H9 (cell line): Measurements from ENCODE around the gene TGOLN2. TPM values are rescaled to one million over a fixed set of nuclear protein-coding genes. Genes with fewer than 3 reads are reported as not detected.

ENCODE experiments used
- DNase-seq: peaks from one replicate; pipeline ENCODE4 v3.0.0-alpha.2; 2017
- H2AFZ ChIP-seq: one replicate; pipeline ENCODE4 v1.6.1; 2013; ENCODE audit warnings: mild to moderate bottlenecking, low read length, control low read depth, moderate library complexity
- H2AK5ac ChIP-seq: 2 replicates; pipeline ENCODE4 v1.6.1; 2013; ENCODE audit warnings: low read length, control low read depth, mixed read lengths; ENCODE audit not compliant: insufficient read length
- H2BK120ac ChIP-seq: one replicate; pipeline ENCODE4 v1.6.1; 2013; ENCODE audit warnings: low read depth, mild to moderate bottlenecking, low read length, control low read depth, inconsistent platforms; ENCODE audit not compliant: poor library complexity, severe bottlenecking
- H2BK12ac ChIP-seq: 2 replicates; pipeline ENCODE4 v1.6.1; 2013; ENCODE audit warnings: low read length, control low read depth, mixed read lengths, low read depth; ENCODE audit not compliant: insufficient read length
- H2BK15ac ChIP-seq: 2 replicates; pipeline ENCODE4 v1.6.1; 2013; ENCODE audit warnings: low read depth, low read length, control low read depth
- H2BK20ac ChIP-seq: one replicate; pipeline ENCODE4 v1.6.1; 2013; ENCODE audit warnings: low read depth, mild to moderate bottlenecking, low read length, control low read depth, inconsistent platforms; ENCODE audit not compliant: poor library complexity, severe bottlenecking
- H2BK5ac ChIP-seq: 2 replicates; pipeline ENCODE4 v1.6.1; 2013; ENCODE audit warnings: low read length, control low read depth, mixed read lengths; ENCODE audit not compliant: insufficient read length
- H3K14ac ChIP-seq: 2 replicates; pipeline ENCODE4 v1.6.1; 2013; ENCODE audit warnings: low read length, control low read depth; ENCODE audit not compliant: insufficient read depth
- H3K18ac ChIP-seq: 2 replicates; pipeline ENCODE4 v1.6.1; 2013; ENCODE audit warnings: low read depth, mild to moderate bottlenecking, mixed read lengths, low read length, control low read depth; ENCODE audit not compliant: insufficient read length
- H3K23ac ChIP-seq: 2 replicates; pipeline ENCODE4 v1.6.1; 2013; ENCODE audit warnings: low read length, control low read depth, mixed read lengths, low read depth; ENCODE audit not compliant: insufficient read length
- H3K23me2 ChIP-seq: 2 replicates; pipeline ENCODE4 v1.6.1; 2013; ENCODE audit warnings: low read depth, mild to moderate bottlenecking, mixed read lengths, low read length, control low read depth; ENCODE audit not compliant: insufficient read length, poor library complexity, severe bottlenecking
- H3K27ac ChIP-seq: 2 replicates; pipeline ENCODE4 v1.5.1; 2013; ENCODE audit warnings: low read length, control low read depth, mixed read lengths, low read depth; ENCODE audit not compliant: insufficient read length
- H3K27me3 ChIP-seq: 2 replicates; pipeline ENCODE4 v1.6.1; 2013; ENCODE audit warnings: low read length, control low read depth, inconsistent platforms; ENCODE audit not compliant: insufficient read depth
- H3K4ac ChIP-seq: 2 replicates; pipeline ENCODE4 v1.6.1; 2013; ENCODE audit warnings: low read depth, mild to moderate bottlenecking, control low read depth, inconsistent platforms, low read length, moderate library complexity
- H3K4me1 ChIP-seq: 2 replicates; pipeline ENCODE4 v1.6.1; 2013; ENCODE audit warnings: low read length, control low read depth, inconsistent platforms; ENCODE audit not compliant: insufficient read depth
- H3K4me2 ChIP-seq: 2 replicates; pipeline ENCODE4 v1.6.1; 2013; ENCODE audit warnings: low read length, control low read depth, mixed read lengths; ENCODE audit not compliant: insufficient read length, insufficient read depth
- H3K56ac ChIP-seq: 2 replicates; pipeline ENCODE4 v1.6.1; 2013; ENCODE audit warnings: low read depth, mild to moderate bottlenecking, mixed read lengths, low read length, control low read depth; ENCODE audit not compliant: insufficient read length
- H3K79me1 ChIP-seq: 2 replicates; pipeline ENCODE4 v1.6.1; 2013; ENCODE audit warnings: low read depth, mild to moderate bottlenecking, moderate library complexity, low read length, control low read depth, inconsistent platforms; ENCODE audit not compliant: insufficient read depth, poor library complexity, severe bottlenecking
- H3K79me2 ChIP-seq: 2 replicates; pipeline ENCODE4 v1.6.1; 2013; ENCODE audit warnings: low read length, control low read depth, inconsistent platforms; ENCODE audit not compliant: insufficient read depth
- H3K9ac ChIP-seq: 2 replicates; pipeline ENCODE4 v1.6.1; 2013; ENCODE audit warnings: low read length, control low read depth, mixed read lengths; ENCODE audit not compliant: insufficient read length; ENCODE audit errors: extremely low read depth
- H3K9me3 ChIP-seq: one replicate; pipeline ENCODE4 v1.6.1; 2013; ENCODE audit warnings: low read depth, low read length, inconsistent platforms; ENCODE audit not compliant: control insufficient read depth
- H3T11ph ChIP-seq: one replicate; pipeline ENCODE4 v1.6.1; 2013; ENCODE audit warnings: mild to moderate bottlenecking, low read length, control low read depth, inconsistent platforms
- H4K20me1 ChIP-seq: one replicate; pipeline ENCODE4 v1.6.1; 2013; ENCODE audit not compliant: control insufficient read depth, insufficient read length, insufficient read depth
- H4K5ac ChIP-seq: 2 replicates; pipeline ENCODE4 v1.6.1; 2013; ENCODE audit warnings: low read depth, mild to moderate bottlenecking, mixed read lengths, low read length, control low read depth; ENCODE audit not compliant: insufficient read length
- H4K8ac ChIP-seq: replicated peaks from 2 replicates; pipeline ENCODE4 v1.6.1; 2013; ENCODE audit warnings: low read length, control low read depth, mixed read lengths, low read depth; ENCODE audit not compliant: insufficient read length
- H4K91ac ChIP-seq: 2 replicates; pipeline ENCODE4 v1.6.1; 2013; ENCODE audit warnings: low read depth, mild to moderate bottlenecking, moderate library complexity, mixed read lengths, low read length, control low read depth; ENCODE audit not compliant: insufficient read length
- H3K27ac Mint-ChIP-seq, 3 experiments: 2 replicates in 2 of 3; 3 replicates in 1 of 3; pipeline ENCODE4 v1.8.0; 2020 to 2021; ENCODE audit warnings: mixed read lengths in 3 of 3, mild to moderate bottlenecking in 1 of 3, moderate library complexity in 1 of 3
- H3K27me3 Mint-ChIP-seq: 2 replicates; pipeline ENCODE4 v1.8.0; 2021; ENCODE audit warnings: low read depth, mild to moderate bottlenecking, moderate library complexity, mixed read lengths
- H3K36me3 Mint-ChIP-seq, 3 experiments: 2 replicates in 2 of 3; 3 replicates in 1 of 3; pipeline ENCODE4 v1.8.0; 2020 to 2021; ENCODE audit warnings: low read depth in 3 of 3, mixed read lengths in 3 of 3; ENCODE audit not compliant: insufficient read depth in 1 of 3
- H3K4me1 Mint-ChIP-seq, 2 experiments: 2 replicates each; pipeline ENCODE4 v1.8.0; 2020; ENCODE audit warnings: mixed read lengths in 2 of 2
- H3K4me3 Mint-ChIP-seq, 2 experiments: 2 replicates in 1 of 2; 3 replicates in 1 of 2; pipeline ENCODE4 v1.8.0; 2020 to 2021; ENCODE audit warnings: mild to moderate bottlenecking in 2 of 2, mixed read lengths in 2 of 2, moderate library complexity in 1 of 2
- H3K9me3 Mint-ChIP-seq, 2 experiments: 2 replicates in 1 of 2; 3 replicates in 1 of 2; pipeline ENCODE4 v1.8.0; 2020; ENCODE audit warnings: mild to moderate bottlenecking in 2 of 2, mixed read lengths in 2 of 2, moderate library complexity in 1 of 2
- WGBS: extraction: QIAGEN DNeasy Blood & Tissue Kit; methylation state at CpG from one replicate; pipeline ENCODE4 v1.1.7; 2013; ENCODE audit warnings: missing lambda C conversion rate, low lambda C conversion rate, mixed read lengths; ENCODE audit not compliant: insufficient read length; ENCODE audit errors: extremely low coverage; 5-methylcytosine and 5-hydroxymethylcytosine counted together
- total RNA-seq: library from RNA; stranded (reverse); gene quantifications from 2 replicates; pipeline ENCODE4 v1.2.1, GENCODE V29; 2021
- TF ChIP-seq, protein P1 (sequence below): fragments of 200-600 bp; sonication (generic); conservative IDR thresholded peaks from 3 replicates; pipeline ENCODE4 v1.8.0; 2021; ENCODE audit warnings: antibody characterized with exemption, mild to moderate bottlenecking

TGOLN2 gene
- total RNA-seq, 1 experiment from 2014 or later = 47.8 TPM

- Histone ChIP-seq H3K9me3 (no peaks in the 10 kb centered on the region), H2BK12ac (no peak overlapping the region), H3K9ac (no peak overlapping the region), H3T11ph (no peak overlapping the region), H4K91ac (no peak overlapping the region), H3K79me2 (no peaks in the 10 kb centered on the region), H3K79me1 (peaks cover 6% of the 10 kb centered on the region), H2BK20ac (no peak overlapping the region), H3K14ac (no peak overlapping the region), H4K20me1 (no peaks in the 10 kb centered on the region), H2BK15ac (no peak overlapping the region), H2AK5ac (no peak overlapping the region), H3K4ac (no peak overlapping the region), H4K8ac (no peak overlapping the region), H3K18ac (no peak overlapping the region), H3K23me2 (no peaks in the 10 kb centered on the region), H2BK120ac (no peak overlapping the region), H3K23ac (no peak overlapping the region), H2BK5ac (no peak overlapping the region), H3K4me1 (peaks cover 4% of the 10 kb centered on the region; the same call in 1 of the 2 replicates), H3K4me2 (no peak overlapping the region), H3K56ac (no peak overlapping the region), H2AFZ (no peak overlapping the region), H3K27ac (no peak overlapping the region), H3K27me3 (no peaks in the 10 kb centered on the region), H4K5ac (no peak overlapping the region)
- TF ChIP-seq, protein P1, sequence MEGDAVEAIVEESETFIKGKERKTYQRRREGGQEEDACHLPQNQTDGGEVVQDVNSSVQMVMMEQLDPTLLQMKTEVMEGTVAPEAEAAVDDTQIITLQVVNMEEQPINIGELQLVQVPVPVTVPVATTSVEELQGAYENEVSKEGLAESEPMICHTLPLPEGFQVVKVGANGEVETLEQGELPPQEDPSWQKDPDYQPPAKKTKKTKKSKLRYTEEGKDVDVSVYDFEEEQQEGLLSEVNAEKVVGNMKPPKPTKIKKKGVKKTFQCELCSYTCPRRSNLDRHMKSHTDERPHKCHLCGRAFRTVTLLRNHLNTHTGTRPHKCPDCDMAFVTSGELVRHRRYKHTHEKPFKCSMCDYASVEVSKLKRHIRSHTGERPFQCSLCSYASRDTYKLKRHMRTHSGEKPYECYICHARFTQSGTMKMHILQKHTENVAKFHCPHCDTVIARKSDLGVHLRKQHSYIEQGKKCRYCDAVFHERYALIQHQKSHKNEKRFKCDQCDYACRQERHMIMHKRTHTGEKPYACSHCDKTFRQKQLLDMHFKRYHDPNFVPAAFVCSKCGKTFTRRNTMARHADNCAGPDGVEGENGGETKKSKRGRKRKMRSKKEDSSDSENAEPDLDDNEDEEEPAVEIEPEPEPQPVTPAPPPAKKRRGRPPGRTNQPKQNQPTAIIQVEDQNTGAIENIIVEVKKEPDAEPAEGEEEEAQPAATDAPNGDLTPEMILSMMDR = no peak
- peaks cover 5 to 16% (median 14%) of the 10 kb centered on the region in 3 experiments; a peak in 6 of 7 replicates for H3K36me3 Mint-ChIP-seq
- DNase-seq = no peak
- peak overlapping the region; percentile 55 to 91 (median 76); a peak in 3 of 7 replicates for H3K27ac Mint-ChIP-seq
- no peaks in the 10 kb centered on the region for H3K9me3 Mint-ChIP-seq
- WGBS = no CpG with 5 or more reads among the region's 15 CpGs
- H3K27me3 Mint-ChIP-seq = no peaks in the 10 kb centered on the region; the same call in 1 of the 2 replicates
- H3K4me1 Mint-ChIP-seq = peaks cover 47 to 54% of the 10 kb centered on the region in 2 experiments
- H3K4me3 Mint-ChIP-seq = no peak overlapping the region
Observed at GRCh38 chr2:85277416-85278158, 50.2 kb downstream of the TGOLN2 start.
